BJ (cell line): Measurements from ENCODE around the gene STRIP1. TPM values are rescaled to one million over a fixed set of nuclear protein-coding genes. Genes with fewer than 3 reads are reported as not detected.
A peak's percentile ranks its signal among the peaks of the same experiment; 100 is the strongest.

ENCODE experiments used
- CTCF ChIA-PET: fragments of 350-600 bp; formaldehyde crosslinking; extraction: SDS; loops from one replicate; lab custom pipeline; 2021; ENCODE audit warnings: antibody characterized with exemption, inconsistent platforms; lab: Yijun Ruan, JAX
- POLR2A ChIA-PET: fragments of 300-600 bp; sonication (Branson Sonifier 250); formaldehyde crosslinking; extraction: SDS; loops from one replicate; lab custom pipeline; 2021; ENCODE audit warnings: antibody characterized with exemption; lab: Charles Lee
- DNase-seq: peaks from one replicate; pipeline ENCODE4 v3.0.0-alpha.2; 2011; ENCODE audit warnings: low read depth
- H3K27me3 ChIP-seq: 2 replicates; pipeline ENCODE4 v1.6.0; 2011; ENCODE audit warnings: low read length; ENCODE audit not compliant: control insufficient read depth, insufficient read depth
- H3K36me3 ChIP-seq: 2 replicates; pipeline ENCODE4 v1.5.1; 2011; ENCODE audit warnings: low read length; ENCODE audit not compliant: control insufficient read depth, insufficient read depth
- H3K4me3 ChIP-seq: 2 replicates; pipeline ENCODE4 v1.5.1; 2011; ENCODE audit warnings: low read depth, mild to moderate bottlenecking, control low read depth, low read length
- polyA plus RNA-seq: library from polyadenylated mRNA; depleted of rRNA; stranded (reverse); fragments of >200 nt; gene quantifications from 2 replicates; pipeline ENCODE4 v1.2.3, GENCODE V29; 2011
- TF ChIP-seq, protein P1 (sequence below): IDR thresholded peaks from 2 replicates; pipeline ENCODE4 v1.5.1; 2011; ENCODE audit warnings: low read depth, mild to moderate bottlenecking, control low read depth, inconsistent platforms, low read length, moderate library complexity; ENCODE audit not compliant: insufficient read depth

STRIP1 gene
- polyA plus RNA-seq, 1 experiment: 46.2 TPM

DNA sequence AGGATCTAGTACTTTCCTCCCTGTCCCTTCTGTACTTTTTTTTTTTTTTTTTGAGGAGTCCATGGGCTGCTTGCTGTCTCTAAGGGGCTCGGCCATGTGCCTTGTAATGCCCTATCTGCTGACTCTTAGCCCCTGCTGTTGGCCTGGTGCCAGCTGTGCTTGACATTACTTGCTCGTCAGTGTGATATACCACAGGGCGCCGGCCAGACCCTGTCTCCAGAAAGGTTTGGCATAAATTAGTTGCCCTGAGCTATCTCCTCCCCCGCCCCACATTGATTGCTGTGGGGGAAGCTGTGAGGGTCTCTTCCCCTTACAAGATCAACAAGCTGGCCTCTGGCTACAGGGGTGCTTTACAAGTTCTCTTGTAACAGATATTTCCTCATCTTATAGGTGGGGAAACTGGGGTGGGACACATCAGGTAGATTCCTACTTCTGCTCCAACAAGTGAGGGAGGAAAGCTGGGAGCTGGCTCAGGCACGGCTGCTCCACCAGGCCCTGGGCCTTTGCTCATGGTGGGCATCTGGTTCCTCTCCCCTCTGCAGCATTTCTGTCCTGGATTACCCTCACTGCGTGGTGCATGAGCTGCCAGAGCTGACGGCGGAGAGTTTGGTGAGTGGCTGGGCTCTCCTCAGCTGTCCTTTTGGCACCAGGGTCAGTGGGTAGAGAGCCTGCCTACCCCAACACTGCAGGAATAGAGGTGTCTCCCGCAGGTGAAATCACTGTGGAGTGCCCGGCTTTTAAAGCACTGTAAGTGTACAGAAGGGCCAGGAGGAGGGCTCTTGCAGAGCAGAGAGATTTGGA, 15.6 kb downstream of the STRIP1 start:
- Histone ChIP-seq H3K4me3 (no peak overlapping the region), H3K27me3 (no peaks in the 10 kb centered on the region), H3K36me3 (peaks cover 34% of the 10 kb centered on the region)
- DNase-seq: no peak
- TF ChIP-seq, protein P1, sequence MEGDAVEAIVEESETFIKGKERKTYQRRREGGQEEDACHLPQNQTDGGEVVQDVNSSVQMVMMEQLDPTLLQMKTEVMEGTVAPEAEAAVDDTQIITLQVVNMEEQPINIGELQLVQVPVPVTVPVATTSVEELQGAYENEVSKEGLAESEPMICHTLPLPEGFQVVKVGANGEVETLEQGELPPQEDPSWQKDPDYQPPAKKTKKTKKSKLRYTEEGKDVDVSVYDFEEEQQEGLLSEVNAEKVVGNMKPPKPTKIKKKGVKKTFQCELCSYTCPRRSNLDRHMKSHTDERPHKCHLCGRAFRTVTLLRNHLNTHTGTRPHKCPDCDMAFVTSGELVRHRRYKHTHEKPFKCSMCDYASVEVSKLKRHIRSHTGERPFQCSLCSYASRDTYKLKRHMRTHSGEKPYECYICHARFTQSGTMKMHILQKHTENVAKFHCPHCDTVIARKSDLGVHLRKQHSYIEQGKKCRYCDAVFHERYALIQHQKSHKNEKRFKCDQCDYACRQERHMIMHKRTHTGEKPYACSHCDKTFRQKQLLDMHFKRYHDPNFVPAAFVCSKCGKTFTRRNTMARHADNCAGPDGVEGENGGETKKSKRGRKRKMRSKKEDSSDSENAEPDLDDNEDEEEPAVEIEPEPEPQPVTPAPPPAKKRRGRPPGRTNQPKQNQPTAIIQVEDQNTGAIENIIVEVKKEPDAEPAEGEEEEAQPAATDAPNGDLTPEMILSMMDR: no peak
- CTCF ChIA-PET: interaction anchor here (1.0 to 12.0 kb wide), 9 partner anchors 10 to 153 kb away, joined by 3 to 345 read pairs (median 16); partner anchors contain the start of gene STRIP1
- POLR2A ChIA-PET: interaction anchor here (0.6 kb wide), 1 partner anchor 65 kb away, joined by 7 read pairs; the partner anchor contains the start of gene AHCYL1

DNA sequence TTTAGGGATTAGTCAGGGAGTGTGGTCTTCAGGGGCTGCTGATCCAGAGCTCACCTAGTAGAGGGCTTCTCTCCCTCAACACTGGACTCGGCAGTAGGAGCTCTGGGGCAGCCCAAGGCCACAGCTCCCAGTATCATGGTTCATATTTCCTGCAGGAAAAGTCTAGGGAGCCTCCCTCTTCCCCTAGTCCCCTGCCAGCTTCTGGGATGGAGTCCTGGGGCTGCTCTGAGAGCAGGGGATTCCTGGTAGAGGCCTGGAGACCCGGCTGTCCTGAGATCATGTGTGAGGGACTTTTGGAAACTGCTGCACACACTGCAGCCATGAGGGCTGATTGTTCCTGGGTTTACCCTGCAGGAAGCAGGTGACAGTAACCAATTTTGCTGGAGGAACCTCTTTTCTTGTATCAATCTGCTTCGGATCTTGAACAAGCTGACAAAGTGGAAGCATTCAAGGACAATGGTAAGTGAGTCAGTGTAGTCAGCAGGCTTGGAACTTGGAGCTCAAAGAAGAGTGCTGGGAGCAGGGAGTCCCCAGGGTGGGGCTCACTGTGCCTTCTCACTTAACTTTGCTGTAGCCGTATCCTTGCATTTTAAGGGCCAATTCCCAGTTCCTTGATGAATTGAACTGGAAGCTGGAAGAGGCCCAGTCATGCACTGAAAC, 16.3 kb downstream of the STRIP1 start:
- TF ChIP-seq, protein P1: no peak
- Histone ChIP-seq H3K36me3 (peaks cover 31% of the 10 kb centered on the region), H3K27me3 (no peaks in the 10 kb centered on the region), H3K4me3 (no peak overlapping the region)
- POLR2A ChIA-PET: no interaction called here
- CTCF ChIA-PET: interaction anchor here (1.0 to 12.0 kb wide), 11 partner anchors 9 to 274 kb away, joined by 3 to 345 read pairs (median 9); partner anchors contain the start of gene STRIP1
- DNase-seq: no peak

DNA sequence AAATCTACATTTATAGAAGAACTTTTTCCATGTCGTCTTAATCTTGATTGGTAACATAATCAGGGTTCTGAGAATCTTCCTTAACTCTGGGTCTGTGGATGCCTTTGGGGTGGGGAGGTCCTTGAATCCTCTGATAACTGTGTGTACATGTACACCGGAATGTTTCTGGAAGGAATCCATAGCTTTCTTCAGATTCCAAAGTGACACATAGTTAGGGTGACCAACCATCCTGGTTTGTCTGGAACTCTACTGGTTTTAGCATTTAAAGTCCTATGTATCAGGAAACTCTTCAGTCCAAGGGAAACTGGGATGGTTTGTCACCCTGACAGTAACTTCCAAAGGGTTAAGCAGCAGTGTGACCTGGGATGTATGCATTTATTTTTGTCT, 16.8 kb downstream of the STRIP1 start:
- H3K36me3 ChIP-seq: peaks cover 30% of the 10 kb centered on the region
- POLR2A ChIA-PET: no interaction called here

DNA sequence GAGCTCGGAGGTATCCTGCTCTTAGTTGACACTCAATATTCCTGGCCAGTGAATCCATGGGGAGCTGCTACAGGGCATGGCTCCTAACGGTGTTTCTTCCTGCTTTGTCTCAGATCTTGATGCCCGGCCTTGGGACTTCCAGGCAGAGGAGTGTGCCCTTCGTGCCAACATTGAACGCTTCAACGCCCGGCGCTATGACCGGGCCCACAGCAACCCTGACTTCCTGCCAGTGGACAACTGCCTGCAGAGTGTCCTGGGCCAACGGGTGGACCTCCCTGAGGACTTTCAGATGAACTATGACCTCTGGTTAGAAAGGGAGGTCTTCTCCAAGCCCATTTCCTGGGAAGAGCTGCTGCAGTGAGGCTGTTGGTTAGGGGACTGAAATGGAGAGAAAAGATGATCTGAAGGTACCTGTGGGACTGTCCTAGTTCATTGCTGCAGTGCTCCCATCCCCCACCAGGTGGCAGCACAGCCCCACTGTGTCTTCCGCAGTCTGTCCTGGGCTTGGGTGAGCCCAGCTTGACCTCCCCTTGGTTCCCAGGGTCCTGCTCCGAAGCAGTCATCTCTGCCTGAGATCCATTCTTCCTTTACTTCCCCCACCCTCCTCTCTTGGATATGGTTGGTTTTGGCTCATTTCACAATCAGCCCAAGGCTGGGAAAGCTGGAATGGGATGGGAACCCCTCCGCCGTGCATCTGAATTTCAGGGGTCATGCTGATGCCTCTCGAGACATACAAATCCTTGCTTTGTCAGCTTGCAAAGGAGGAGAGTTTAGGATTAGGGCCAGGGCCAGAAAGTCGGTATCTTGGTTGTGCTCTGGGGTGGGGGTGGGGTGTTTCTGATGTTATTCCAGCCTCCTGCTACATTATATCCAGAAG, 19.4 kb downstream of the STRIP1 start:
- DNase-seq: no peak
- Histone ChIP-seq H3K4me3 (no peak overlapping the region), H3K36me3 (peaks cover 19% of the 10 kb centered on the region), H3K27me3 (no peaks in the 10 kb centered on the region)
- ChIA-PET CTCF (interaction anchor here (0.6 to 12.0 kb wide), 34 partner anchors 9 to 408 kb away, joined by 3 to 345 read pairs (median 4); partner anchors contain the start of genes STRIP1 and UBL4B), POLR2A (no interaction called here)
- TF ChIP-seq, protein P1: peak; percentile 97

More for the DNA sequence above, 16.8 kb downstream of the STRIP1 start:
- TF ChIP-seq, protein P1: no peak
- CTCF ChIA-PET: interaction anchor here (1.0 to 12.0 kb wide), 13 partner anchors 9 to 274 kb away, joined by 3 to 345 read pairs (median 5); partner anchors contain the start of gene STRIP1
- no peak for DNase-seq
- Histone ChIP-seq H3K27me3 (no peaks in the 10 kb centered on the region), H3K4me3 (no peak overlapping the region)
